ENCODE data around the gene UEVLD.

The UEVLD gene

DNA sequence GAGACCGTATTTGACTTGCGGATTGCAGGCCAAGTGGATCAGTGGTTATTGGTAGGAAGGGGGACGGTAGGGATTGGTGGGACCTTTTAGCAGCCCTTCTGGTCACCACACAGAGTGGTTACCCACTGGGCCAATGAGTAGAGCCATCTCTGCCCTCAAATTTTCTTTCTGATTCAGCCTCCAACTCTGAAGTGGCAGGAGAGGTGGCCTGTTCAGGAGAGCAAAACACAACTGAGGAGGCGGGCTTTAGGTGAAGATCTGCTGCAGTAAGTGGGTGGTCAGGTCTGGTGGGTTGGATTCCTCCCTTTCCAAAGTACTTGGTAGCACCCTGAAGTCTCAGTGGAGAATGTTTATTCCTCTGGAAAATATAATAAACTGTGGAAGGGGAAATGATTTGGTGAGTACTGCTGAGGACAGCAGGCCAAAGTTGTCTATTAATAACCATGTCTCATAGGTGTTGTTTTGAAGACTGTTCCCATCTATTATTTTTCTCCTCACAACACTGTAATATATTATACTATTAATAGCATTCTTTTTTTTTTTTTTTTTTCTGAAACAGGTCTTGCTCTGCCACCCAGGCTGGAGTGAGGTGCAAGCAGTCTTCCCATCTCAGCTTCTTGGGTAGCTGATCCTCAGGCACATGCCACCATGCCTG is 12.5 kb upstream of the UEVLD start:
- ChIA-PET POLR2A (no interaction called here), CTCF (interaction anchor here (0.7 kb wide), 1 partner anchor 79 kb away, joined by 3 read pairs; no protein-coding TSS in a partner anchor)
- Histone ChIP-seq H3K27ac (ENCODE audit: extremely low read depth, low read depth, low read length) (no peak overlapping the region), H3K9me3 (ENCODE audit: control insufficient read depth, insufficient read depth, low read depth, low read length) (no peaks in the 10 kb centered on the region), H3K4me1 (ENCODE audit: control insufficient read depth, insufficient read depth, low read length) (no peaks in the 10 kb centered on the region), H3K36me3 (ENCODE audit: control insufficient read depth in 2 of 2, insufficient read depth in 1 of 2, low read length in 2 of 2) (peaks cover 0 to 9% of the 10 kb centered on the region in 2 experiments; a peak in 2 of 3 replicates), H3K4me3 (ENCODE audit: low read depth, low read length) (no peak overlapping the region)
- TF ChIP-seq ZNF366 (tag by site-specific recombination; conservative IDR thresholded peaks at IDR 0.05) (no peak), ZNF48 (tag by site-specific recombination; IDR thresholded peaks at IDR 0.05) (no peak), KLF16 (tag by site-specific recombination; IDR thresholded peaks at IDR 0.05) (no peak), MEIS1 (CRISPR knock-in tag; IDR thresholded peaks at IDR 0.05; ENCODE audit: borderline replicate concordance) (no peak), BCL11A (tag by site-specific recombination; IDR thresholded peaks at IDR 0.05; ENCODE audit: low read depth) (no peak), ZNF16 (tag by site-specific recombination; IDR thresholded peaks at IDR 0.05; ENCODE audit: low read depth) (no peak), ZNF302 (tag by site-specific recombination; IDR thresholded peaks at IDR 0.05; ENCODE audit: low read depth) (no peak), ZNF768 (tag by site-specific recombination; IDR thresholded peaks at IDR 0.05) (no peak), SP3 (tag by site-specific recombination; IDR thresholded peaks at IDR 0.05) (no peak), ZNF433 (tag by site-specific recombination; IDR thresholded peaks at IDR 0.05; ENCODE audit: low read depth) (no peak), ZNF677 (tag by site-specific recombination; IDR thresholded peaks at IDR 0.05) (no peak)
- TF ChIP-seq, protein P1, sequence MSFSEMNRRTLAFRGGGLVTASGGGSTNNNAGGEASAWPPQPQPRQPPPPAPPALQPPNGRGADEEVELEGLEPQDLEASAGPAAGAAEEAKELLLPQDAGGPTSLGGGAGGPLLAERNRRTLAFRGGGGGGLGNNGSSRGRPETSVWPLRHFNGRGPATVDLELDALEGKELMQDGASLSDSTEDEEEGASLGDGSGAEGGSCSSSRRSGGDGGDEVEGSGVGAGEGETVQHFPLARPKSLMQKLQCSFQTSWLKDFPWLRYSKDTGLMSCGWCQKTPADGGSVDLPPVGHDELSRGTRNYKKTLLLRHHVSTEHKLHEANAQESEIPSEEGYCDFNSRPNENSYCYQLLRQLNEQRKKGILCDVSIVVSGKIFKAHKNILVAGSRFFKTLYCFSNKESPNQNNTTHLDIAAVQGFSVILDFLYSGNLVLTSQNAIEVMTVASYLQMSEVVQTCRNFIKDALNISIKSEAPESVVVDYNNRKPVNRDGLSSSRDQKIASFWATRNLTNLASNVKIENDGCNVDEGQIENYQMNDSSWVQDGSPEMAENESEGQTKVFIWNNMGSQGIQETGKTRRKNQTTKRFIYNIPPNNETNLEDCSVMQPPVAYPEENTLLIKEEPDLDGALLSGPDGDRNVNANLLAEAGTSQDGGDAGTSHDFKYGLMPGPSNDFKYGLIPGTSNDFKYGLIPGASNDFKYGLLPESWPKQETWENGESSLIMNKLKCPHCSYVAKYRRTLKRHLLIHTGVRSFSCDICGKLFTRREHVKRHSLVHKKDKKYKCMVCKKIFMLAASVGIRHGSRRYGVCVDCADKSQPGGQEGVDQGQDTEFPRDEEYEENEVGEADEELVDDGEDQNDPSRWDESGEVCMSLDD (tag by site-specific recombination; IDR thresholded peaks at IDR 0.05): no peak
- TF ChIP-seq, protein P2, sequence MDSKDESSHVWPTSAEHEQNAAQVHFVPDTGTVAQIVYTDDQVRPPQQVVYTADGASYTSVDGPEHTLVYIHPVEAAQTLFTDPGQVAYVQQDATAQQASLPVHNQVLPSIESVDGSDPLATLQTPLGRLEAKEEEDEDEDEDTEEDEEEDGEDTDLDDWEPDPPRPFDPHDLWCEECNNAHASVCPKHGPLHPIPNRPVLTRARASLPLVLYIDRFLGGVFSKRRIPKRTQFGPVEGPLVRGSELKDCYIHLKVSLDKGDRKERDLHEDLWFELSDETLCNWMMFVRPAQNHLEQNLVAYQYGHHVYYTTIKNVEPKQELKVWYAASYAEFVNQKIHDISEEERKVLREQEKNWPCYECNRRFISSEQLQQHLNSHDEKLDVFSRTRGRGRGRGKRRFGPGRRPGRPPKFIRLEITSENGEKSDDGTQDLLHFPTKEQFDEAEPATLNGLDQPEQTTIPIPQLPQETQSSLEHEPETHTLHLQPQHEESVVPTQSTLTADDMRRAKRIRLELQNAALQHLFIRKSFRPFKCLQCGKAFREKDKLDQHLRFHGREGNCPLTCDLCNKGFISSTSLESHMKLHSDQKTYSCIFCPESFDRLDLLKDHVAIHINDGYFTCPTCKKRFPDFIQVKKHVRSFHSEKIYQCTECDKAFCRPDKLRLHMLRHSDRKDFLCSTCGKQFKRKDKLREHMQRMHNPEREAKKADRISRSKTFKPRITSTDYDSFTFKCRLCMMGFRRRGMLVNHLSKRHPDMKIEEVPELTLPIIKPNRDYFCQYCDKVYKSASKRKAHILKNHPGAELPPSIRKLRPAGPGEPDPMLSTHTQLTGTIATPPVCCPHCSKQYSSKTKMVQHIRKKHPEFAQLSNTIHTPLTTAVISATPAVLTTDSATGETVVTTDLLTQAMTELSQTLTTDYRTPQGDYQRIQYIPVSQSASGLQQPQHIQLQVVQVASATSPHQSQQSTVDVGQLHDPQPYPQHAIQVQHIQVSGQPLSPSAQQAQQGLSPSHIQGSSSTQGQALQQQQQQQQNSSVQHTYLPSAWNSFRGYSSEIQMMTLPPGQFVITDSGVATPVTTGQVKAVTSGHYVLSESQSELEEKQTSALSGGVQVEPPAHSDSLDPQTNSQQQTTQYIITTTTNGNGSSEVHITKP (tag by site-specific recombination; IDR thresholded peaks at IDR 0.05): no peak
- TF ChIP-seq, protein P3, sequence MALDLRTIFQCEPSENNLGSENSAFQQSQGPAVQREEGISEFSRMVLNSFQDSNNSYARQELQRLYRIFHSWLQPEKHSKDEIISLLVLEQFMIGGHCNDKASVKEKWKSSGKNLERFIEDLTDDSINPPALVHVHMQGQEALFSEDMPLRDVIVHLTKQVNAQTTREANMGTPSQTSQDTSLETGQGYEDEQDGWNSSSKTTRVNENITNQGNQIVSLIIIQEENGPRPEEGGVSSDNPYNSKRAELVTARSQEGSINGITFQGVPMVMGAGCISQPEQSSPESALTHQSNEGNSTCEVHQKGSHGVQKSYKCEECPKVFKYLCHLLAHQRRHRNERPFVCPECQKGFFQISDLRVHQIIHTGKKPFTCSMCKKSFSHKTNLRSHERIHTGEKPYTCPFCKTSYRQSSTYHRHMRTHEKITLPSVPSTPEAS (tag by site-specific recombination; IDR thresholded peaks at IDR 0.05): no peak
- TF ChIP-seq, protein P4, sequence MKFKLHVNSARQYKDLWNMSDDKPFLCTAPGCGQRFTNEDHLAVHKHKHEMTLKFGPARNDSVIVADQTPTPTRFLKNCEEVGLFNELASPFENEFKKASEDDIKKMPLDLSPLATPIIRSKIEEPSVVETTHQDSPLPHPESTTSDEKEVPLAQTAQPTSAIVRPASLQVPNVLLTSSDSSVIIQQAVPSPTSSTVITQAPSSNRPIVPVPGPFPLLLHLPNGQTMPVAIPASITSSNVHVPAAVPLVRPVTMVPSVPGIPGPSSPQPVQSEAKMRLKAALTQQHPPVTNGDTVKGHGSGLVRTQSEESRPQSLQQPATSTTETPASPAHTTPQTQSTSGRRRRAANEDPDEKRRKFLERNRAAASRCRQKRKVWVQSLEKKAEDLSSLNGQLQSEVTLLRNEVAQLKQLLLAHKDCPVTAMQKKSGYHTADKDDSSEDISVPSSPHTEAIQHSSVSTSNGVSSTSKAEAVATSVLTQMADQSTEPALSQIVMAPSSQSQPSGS (tag by site-specific recombination; IDR thresholded peaks at IDR 0.05; ENCODE audit: low read depth): no peak

DNA sequence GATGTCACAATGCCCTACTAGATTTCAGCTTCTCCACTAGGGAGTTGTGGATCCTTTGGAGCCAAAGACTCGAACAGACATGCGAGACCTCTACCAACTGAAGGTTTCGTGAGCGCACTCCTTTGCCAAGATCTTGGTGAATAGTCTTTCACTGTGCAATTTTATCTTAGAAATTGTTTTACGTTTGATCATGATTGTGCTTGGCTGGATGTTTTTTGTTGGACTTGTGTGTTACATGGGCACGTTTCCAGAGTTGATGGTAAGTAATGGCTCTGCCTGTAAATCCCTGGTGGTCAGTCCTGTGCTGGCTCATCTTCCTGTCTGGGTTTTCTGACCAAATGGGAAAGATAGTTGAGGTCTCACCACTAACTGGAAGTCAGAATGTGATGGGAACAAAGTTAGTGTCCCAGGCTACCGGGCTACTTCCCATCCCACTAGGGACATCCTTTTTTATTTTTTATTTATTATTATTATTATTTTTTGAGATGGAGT is 11.3 kb upstream of the UEVLD start, which contains the start of gene MISFA:
Gene MISFA, plus strand, starts transcription at position 51 of the 492 bp plus-strand sequence. Its CDS starts 140 bp downstream, at position 191.
- Histone ChIP-seq H3K9me3 (ENCODE audit: control insufficient read depth, insufficient read depth, low read depth, low read length) (no peaks in the 10 kb centered on the region), H3K36me3 (ENCODE audit: control insufficient read depth in 2 of 2, insufficient read depth in 1 of 2, low read length in 2 of 2) (peaks cover 0 to 14% of the 10 kb centered on the region in 2 experiments; a peak in 2 of 3 replicates), H3K4me3 (ENCODE audit: low read depth, low read length) (no peak within 1 kb of the TSS), H3K27ac (ENCODE audit: extremely low read depth, low read depth, low read length) (no peak within 1 kb of the TSS), H3K4me1 (ENCODE audit: control insufficient read depth, insufficient read depth, low read length) (no peaks in the 10 kb centered on the region)
- ChIA-PET POLR2A (no interaction called here), CTCF (interaction anchor here (0.7 kb wide), 2 partner anchors 413 to 897 kb away, joined by 3 read pairs; no protein-coding TSS in a partner anchor)
- TF ChIP-seq GLI4 (tag by site-specific recombination; IDR thresholded peaks at IDR 0.05): no peak
- TF ChIP-seq ZNF16 (tag by site-specific recombination; IDR thresholded peaks at IDR 0.05; ENCODE audit: low read depth): no peak
- no peak for TF ChIP-seq ZNF214 (tag by site-specific recombination; IDR thresholded peaks at IDR 0.05; ENCODE audit: borderline replicate concordance)
- no peak for TF ChIP-seq REPIN1 (tag by site-specific recombination; IDR thresholded peaks at IDR 0.05; ENCODE audit: low read depth)
- TF ChIP-seq ZNF600 (tag by site-specific recombination; IDR thresholded peaks at IDR 0.05): no peak
- TF ChIP-seq, protein P5, sequence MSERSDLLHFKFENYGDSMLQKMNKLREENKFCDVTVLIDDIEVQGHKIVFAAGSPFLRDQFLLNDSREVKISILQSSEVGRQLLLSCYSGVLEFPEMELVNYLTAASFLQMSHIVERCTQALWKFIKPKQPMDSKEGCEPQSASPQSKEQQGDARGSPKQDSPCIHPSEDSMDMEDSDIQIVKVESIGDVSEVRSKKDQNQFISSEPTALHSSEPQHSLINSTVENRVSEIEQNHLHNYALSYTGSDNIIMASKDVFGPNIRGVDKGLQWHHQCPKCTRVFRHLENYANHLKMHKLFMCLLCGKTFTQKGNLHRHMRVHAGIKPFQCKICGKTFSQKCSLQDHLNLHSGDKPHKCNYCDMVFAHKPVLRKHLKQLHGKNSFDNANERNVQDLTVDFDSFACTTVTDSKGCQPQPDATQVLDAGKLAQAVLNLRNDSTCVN (tag by site-specific recombination; optimal IDR thresholded peaks at IDR 0.05): no peak
- TF ChIP-seq ZBTB48 (tag by site-specific recombination; IDR thresholded peaks at IDR 0.05): no peak
- no peak for TF ChIP-seq ZNF155 (tag by site-specific recombination; IDR thresholded peaks at IDR 0.05)
- TF ChIP-seq, protein P6, sequence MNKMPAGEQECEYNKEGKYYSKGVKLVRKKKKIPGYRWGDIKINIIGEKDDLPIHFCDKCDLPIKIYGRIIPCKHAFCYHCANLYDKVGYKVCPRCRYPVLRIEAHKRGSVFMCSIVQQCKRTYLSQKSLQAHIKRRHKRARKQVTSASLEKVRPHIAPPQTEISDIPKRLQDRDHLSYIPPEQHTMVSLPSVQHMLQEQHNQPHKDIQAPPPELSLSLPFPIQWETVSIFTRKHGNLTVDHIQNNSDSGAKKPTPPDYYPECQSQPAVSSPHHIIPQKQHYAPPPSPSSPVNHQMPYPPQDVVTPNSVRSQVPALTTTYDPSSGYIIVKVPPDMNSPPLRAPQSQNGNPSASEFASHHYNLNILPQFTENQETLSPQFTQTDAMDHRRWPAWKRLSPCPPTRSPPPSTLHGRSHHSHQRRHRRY (tag by site-specific recombination; IDR thresholded peaks at IDR 0.05): no peak

All from HEK293 (cell line).